Stimulated activated CD8-positive, alpha-beta memory T cell treated with anti-CD3 and anti-CD28 coated beads, Interleukin-2, amount 100 ng/mL, for 1 hour (primary cell): ENCODE measurements around the gene ATXN7.

Experiments
- DNase-seq, 2 donors: peaks; one replicate each; pipeline ENCODE4 v3.0.0-alpha.2; 2020; ENCODE audit warnings: low read depth in 2 of 2

The ATXN7 gene

DNA sequence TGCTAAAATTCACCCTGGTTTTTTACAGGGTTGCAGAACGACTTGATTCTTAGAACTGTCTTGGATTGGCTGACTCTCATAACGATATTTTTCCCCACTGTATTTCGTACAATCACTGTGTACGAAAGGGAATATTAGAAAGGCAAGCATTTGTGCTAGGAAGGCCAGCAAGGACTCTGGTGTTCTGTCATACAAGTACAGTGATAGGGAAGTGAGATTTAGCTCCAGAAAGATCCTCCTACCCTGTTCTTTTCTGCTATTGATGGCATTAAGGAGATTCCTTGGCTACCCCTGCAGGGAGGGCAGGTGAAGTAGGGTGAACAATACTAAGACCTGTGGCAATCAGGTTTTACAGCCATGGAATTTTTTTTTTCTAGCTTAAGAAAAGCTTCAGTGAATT lies 102.3 kb downstream of the ATXN7 start:
- DNase-seq = no peak

GRCh38 chr3:63966871-63967270 lies 103.2 kb downstream of the ATXN7 start:
- DNase-seq = no peak

- DNase-seq = no peak
These were observed 104.3 kb downstream of the ATXN7 start for GRCh38 chr3:63967675-63968611.

- DNase-seq = no peak
These were observed 105.1 kb downstream of the ATXN7 start for GRCh38 chr3:63968612-63969350.

DNA sequence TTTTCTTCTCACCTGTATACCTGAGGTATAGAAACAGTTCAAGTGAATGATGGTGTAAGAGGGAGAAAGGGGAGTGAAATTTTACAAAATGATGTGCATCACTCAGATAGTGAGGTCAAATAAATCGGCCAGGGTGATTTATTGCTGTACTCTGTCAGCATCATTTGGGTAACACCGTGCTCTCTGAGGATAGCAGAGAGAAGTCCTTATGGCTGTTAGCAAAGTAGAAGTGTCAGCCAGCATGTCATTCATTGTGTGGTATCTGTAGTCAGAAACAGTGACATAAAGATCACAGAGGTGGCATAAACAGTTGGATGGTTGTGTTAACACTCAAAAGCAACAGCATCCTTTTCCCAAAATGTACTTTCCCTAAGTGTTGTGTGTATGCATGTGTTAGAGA lies 106.2 kb downstream of the ATXN7 start:
- DNase-seq = no peak

DNA sequence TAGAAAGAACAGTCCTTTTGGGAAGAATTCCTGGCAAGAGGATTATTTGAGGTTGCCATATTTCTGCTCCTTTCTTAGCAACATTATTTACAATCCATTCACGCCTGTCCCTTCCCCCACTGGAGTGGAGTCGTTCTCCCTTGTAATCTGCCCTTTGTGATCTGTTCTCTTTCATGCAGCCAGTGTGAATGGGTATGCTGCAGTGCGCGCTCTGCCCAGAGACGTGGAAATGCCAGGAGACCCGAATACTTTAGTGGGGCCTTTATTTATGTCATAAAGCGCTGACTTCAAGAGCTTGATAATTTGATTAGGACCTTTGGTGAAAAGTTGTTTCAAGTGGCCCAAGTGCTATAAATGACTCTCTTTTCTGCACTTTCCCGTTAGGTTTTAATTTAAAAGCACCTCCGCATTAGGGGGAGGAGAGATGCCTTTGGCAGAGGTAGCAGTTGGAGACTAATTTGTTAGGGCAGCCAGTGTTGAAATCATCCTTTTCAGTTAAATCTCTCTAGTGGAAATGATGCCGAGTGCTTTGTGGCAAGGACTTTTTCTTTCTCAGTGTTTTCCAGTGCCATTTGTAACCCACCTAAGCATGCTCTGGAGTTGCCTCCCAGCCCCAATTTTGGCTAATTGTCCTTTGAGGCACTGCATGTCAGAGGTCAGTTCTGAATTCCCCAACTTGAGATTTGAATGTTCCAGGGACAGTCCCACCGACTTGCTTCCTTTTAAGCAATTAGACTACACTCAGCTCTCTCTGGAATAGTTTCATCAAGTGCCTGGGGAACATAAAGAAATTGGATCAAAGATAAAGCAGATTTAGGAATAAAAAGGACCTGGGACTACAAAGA lies 107.2 kb downstream of the ATXN7 start:
- no peak for DNase-seq

GRCh38 chr3:63972196-63972595 lies 108.5 kb downstream of the ATXN7 start:
- no peak for DNase-seq

- DNase-seq = no peak
These were observed 109.3 kb downstream of the ATXN7 start for GRCh38 chr3:63972987-63973386.

- no peak for DNase-seq
These were observed 109.7 kb downstream of the ATXN7 start for GRCh38 chr3:63973406-63973805.

DNA sequence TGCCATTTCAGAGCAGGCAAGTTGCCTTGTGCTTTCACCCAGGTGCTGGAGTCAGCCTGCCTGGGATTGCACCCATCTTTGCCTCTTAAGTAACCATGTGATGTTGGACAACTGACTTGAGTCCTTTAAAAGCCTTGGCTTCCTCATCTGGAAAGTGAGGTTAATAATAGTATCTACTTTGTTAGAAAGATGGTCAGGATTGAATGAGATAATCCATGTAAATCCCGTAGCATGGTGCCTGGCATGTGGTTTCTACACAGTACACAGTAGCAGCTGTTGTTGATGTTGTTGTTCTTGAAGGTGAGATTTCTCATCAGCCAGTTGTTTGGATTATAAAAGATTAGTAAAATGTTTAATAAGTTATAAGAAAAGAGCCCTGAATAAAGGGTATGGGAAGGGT lies 110.8 kb downstream of the ATXN7 start:
- no peak for DNase-seq

- DNase-seq = no peak
These were observed 112.1 kb downstream of the ATXN7 start for GRCh38 chr3:63975723-63976122.

GRCh38 chr3:63976161-63976871 lies 112.6 kb downstream of the ATXN7 start:
- DNase-seq = no peak

- DNase-seq = no peak
These were observed 113.2 kb downstream of the ATXN7 start for GRCh38 chr3:63976872-63977200.

DNA sequence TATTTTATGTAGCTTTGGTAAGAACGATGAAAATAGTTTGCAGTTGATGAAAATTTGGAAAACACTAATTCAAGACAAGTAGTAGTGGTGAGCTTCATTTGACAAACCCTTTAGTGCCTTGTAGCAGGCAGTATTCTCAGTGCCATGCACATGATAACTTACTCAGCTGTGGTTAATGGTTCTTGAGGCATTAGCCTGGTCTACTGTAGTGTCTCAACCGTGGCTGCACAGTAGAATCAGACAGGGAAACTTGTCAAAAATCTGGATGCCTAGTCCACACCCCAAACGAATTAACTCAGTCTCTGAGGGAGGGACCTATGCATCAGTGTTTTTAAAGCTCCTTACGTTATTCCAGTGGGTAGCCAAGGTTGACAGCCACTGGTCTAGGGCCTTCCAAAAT lies 114.2 kb downstream of the ATXN7 start:
- DNase-seq = no peak

DNA sequence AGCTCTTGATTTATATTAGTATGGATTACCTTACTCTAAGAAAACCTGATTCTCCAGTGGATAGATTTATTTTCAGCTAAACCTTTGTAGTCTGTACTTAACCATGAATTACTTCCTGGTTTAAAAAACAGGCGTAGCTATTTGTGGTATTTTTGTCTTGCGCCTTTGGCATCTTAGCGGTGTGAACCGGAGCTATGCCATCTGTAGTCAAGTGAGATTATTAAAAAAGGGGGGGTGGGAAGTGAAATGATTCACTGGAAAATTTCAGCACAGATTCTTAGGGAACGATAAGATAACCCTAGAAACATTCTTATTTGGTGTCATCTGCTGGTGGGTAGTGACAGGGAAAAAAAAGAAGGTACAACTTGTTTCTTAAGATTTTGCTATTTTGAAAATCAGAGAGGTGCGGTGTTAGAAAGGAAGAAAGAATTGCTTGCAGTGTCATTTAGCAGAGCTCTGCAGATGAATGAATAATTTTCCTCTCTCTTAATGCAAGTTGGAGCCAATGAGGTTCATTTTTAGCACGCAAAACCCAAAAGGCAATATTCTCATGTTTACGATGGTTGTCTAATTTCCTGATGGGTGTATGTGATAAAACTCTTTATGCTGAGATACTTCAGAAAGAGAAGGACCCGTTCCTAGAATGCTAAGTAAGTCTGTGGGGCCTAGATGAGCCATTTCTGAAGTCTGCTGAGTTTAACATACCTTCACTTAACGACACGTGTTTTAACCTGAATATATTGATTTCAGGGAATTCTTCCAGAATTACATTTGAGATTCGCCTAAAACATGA lies 115.6 kb downstream of the ATXN7 start:
- DNase-seq = no peak

DNA sequence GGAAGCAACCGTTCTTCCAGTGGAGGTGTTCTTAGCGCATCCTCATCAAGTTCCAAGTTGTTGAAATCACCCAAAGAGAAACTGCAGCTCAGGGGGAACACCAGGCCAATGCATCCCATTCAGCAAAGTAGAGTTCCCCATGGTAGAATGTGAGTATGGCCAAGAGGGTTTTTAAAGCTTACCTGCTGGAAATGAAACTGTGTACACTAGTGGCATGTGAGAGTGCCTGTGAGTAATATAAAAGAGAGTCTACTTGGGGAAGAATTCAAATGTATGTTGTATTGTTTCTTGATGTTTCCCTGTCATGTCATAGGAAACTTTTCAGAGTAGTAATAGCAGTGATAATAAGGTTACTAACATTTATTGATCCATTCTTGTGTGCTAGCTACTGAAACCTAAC lies 116.4 kb downstream of the ATXN7 start:
- DNase-seq = no peak

GRCh38 chr3:63980830-63981498 lies 117.3 kb downstream of the ATXN7 start:
- DNase-seq = no peak

DNA sequence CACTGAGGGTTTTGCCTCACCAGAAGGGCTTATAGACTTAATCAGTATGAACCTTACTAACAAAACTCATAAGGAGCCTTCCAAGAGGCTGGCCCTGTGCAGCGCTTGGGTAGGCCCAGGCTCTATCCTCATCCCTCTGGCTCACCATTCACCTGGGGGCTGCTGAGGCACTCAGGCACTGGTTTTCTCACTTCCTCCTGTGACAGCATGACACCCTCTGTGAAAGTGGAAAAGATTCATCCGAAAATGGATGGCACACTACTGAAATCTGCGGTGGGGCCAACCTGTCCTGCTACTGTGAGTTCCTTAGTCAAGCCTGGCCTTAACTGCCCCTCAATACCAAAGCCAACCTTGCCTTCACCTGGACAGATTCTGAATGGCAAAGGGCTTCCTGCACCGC lies 118.3 kb downstream of the ATXN7 start:
- DNase-seq = no peak

DNA sequence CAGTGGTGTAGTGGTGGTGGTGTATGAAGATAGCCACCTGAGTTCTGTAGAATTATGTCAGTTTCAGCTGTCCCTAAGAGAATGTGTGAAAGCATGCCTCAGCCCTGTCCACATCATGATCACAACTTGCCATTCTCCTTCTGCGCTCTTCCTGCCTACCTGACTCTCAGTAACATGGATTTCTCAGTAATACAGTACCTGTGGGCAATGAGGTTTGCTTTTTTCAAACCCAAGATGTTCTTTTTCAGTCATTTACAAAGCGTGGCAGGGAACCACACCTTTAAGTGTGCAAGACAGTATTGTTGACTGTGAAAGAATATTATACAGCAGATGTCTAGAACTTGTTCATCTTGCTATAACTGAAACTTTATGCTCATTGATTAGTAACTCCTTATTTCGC lies 120.7 kb downstream of the ATXN7 start:
- DNase-seq = no peak

DNA sequence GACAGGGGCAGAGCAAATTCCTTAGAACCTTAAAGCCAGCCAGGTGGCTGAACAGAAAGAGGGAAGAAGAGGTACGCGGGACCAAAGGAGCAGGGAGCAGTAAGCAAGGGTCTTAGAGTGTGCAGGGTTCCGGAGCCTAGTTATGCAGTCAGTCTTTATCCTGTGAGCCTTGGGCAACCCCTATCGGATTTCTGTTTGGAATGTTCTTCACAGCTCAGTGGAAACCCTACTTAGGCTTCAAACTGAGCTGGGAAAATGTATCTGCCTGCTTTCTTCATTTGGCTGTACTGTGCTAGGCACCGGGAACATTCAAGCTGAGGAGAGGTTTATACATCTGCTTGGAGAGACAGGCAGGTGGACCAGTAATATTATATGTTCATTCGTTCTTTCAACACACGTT lies 122.5 kb downstream of the ATXN7 start:
- DNase-seq = no peak
